ENCODE measurements around the gene SH2D2A. TPM values are rescaled to one million over a fixed set of nuclear protein-coding genes. Genes with fewer than 3 reads are reported as not detected.

SH2D2A gene
- total RNA-seq, 1 experiment from 2014 or later, result not detected

DNA sequence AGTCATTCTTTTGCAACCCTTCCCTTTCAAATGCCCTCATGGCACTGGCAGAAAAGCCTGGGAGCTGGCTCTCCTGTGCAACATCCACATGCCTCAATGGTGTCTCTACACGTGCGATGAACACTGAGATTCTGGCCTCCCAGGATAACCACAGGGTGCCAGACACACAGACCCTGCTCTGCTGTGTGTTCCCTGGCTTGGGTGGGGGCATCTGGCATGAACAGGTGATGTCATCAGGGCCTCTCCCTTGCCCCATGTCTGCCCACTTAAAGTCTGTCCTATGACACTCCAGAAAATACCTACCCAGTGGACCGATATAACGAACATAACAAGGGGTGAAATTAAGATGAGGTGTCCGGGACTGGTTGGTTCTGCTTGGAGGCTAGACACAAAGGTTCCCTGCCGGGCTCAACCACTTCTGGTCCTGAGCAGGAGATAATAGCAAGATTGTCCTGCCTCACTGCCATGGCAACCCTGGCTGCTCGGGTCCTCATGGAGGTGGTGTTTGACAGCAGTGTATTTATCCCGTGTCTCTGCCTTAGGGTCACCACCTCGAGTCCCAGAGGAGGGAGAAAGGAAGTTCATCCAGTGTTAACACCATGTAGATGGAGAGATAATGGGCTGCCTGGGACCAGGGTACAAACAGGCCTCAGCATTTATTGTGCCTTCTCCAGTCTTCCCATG lies 22.9 kb upstream of the SH2D2A start:
- no peak for DNase-seq
- H3K27ac ChIP-seq (ENCODE audit: low read length), result no peak overlapping the region
- no peak overlapping the region for H3K4me3 ChIP-seq (ENCODE audit: low read length)
- H3K4me1 ChIP-seq (ENCODE audit: low read length), result no peaks in the 10 kb centered on the region
- H3K4me2 ChIP-seq (ENCODE audit: low read depth, low read length, poor library complexity, severe bottlenecking), result no peak overlapping the region
- H3K9ac ChIP-seq (ENCODE audit: low read length), result no peak overlapping the region
- no peaks in the 10 kb centered on the region for H3K79me2 ChIP-seq (ENCODE audit: low read length)
- no peaks in the 10 kb centered on the region for H3K27me3 ChIP-seq (ENCODE audit: low read length)
- H3K9me2 ChIP-seq (replicated peaks; ENCODE audit: insufficient read depth, low read length), result no peaks in the 10 kb centered on the region
- no peaks in the 10 kb centered on the region for H4K20me1 ChIP-seq (ENCODE audit: insufficient read depth, low read depth, low read length)
- H3K9me3 ChIP-seq (ENCODE audit: low read length), result no peaks in the 10 kb centered on the region
- H2AFZ ChIP-seq (ENCODE audit: low read length), result no peak overlapping the region
- H3K36me3 ChIP-seq (ENCODE audit: insufficient read depth, low read length), result no peaks in the 10 kb centered on the region

DNA sequence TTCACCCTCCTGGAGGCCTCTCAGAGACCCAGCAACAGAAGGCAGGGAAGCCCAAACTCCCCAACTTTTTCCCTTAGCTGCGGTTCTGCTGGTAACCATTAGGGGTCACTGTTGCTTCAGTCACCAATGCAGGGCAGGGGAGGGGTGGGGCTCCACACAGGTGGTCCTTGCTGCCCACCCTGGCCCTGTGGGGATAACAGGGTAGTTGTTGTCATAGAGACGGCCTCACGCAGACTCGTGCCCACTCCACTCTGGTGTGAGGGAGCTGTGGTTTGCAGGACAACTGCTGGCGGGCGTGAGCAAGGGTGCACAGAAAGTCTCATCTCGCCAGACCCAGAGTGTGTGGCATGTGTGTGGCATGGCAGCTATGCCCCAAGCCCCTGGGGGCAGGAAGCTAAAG lies 22.3 kb upstream of the SH2D2A start:
- H3K4me3 ChIP-seq (ENCODE audit: low read length), result no peak overlapping the region
- H3K9me3 ChIP-seq (ENCODE audit: low read length), result no peaks in the 10 kb centered on the region
- H3K79me2 ChIP-seq (ENCODE audit: low read length), result no peaks in the 10 kb centered on the region
- H3K9me2 ChIP-seq (replicated peaks; ENCODE audit: insufficient read depth, low read length), result no peaks in the 10 kb centered on the region
- H2AFZ ChIP-seq (ENCODE audit: low read length), result no peak overlapping the region
- H3K4me1 ChIP-seq (ENCODE audit: low read length), result no peaks in the 10 kb centered on the region
- DNase-seq, result peak; percentile 73
- H3K27ac ChIP-seq (ENCODE audit: low read length), result no peak overlapping the region
- no peaks in the 10 kb centered on the region for H4K20me1 ChIP-seq (ENCODE audit: insufficient read depth, low read depth, low read length)
- no peaks in the 10 kb centered on the region for H3K36me3 ChIP-seq (ENCODE audit: insufficient read depth, low read length)
- H3K9ac ChIP-seq (ENCODE audit: low read length), result no peak overlapping the region
- H3K4me2 ChIP-seq (ENCODE audit: low read depth, low read length, poor library complexity, severe bottlenecking), result no peak overlapping the region
- no peaks in the 10 kb centered on the region for H3K27me3 ChIP-seq (ENCODE audit: low read length)

DNA sequence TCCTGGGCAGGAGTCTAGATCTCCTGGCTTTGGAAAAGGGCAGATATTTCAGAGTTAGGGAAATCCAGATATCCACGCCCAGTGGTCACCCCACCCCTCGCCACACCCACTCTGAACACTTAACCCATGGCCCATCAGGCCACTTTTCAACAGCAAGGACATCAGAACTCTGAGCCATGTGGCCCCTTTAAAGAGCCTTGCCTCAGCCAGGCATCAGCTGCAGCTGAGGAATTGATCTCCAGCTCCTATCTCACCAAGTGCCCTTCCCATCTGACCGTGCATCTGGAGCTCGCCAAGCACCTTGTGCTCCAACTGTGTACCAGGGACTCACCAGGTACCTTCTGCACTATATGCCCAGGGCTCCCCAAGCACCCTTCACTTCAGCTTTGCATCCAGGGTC lies 20.2 kb upstream of the SH2D2A start:
- Histone ChIP-seq H3K9ac (ENCODE audit: low read length) (no peak overlapping the region), H3K9me3 (ENCODE audit: low read length) (no peaks in the 10 kb centered on the region), H3K36me3 (ENCODE audit: insufficient read depth, low read length) (no peaks in the 10 kb centered on the region), H3K9me2 (replicated peaks; ENCODE audit: insufficient read depth, low read length) (no peaks in the 10 kb centered on the region), H3K27ac (ENCODE audit: low read length) (no peak overlapping the region), H3K79me2 (ENCODE audit: low read length) (no peaks in the 10 kb centered on the region), H2AFZ (ENCODE audit: low read length) (no peak overlapping the region), H3K4me3 (ENCODE audit: low read length) (no peak overlapping the region), H3K27me3 (ENCODE audit: low read length) (no peaks in the 10 kb centered on the region), H4K20me1 (ENCODE audit: insufficient read depth, low read depth, low read length) (no peaks in the 10 kb centered on the region), H3K4me1 (ENCODE audit: low read length) (no peaks in the 10 kb centered on the region), H3K4me2 (ENCODE audit: low read depth, low read length, poor library complexity, severe bottlenecking) (no peak overlapping the region)
- DNase-seq, result no peak

DNA sequence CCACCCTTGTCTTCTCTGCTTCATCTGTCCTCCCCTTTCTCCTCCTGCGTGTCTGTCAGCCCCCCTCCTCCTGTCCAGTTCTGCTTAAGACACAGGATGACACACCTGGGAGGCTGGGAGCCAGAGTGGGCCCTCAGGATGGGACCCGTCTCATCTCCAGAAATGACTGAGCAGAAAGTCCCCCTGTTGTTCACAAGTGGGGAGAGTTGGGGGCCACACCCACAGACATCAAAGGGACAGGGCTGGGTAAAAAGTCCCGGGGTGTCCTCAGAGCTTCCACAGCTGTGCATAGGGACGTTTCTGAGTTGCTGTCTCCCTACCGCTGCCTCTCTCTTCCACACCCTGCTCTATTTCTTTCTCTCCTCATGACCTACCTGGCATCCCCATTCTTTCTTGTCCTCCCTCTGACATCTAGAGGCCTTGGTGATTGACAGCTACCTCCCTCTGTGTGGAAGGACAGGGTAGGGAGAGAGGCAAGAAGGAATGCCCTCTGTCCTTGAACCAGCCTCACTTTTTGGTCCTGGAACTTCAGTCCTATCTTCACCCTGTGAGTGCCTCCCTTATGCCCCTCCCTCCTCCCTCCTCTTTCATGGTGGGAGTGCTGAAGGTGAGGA lies 19.5 kb upstream of the SH2D2A start:
- no peaks in the 10 kb centered on the region for H3K79me2 ChIP-seq (ENCODE audit: low read length)
- H3K9me2 ChIP-seq (replicated peaks; ENCODE audit: insufficient read depth, low read length), result no peaks in the 10 kb centered on the region
- no peak overlapping the region for H3K9ac ChIP-seq (ENCODE audit: low read length)
- H2AFZ ChIP-seq (ENCODE audit: low read length), result no peak overlapping the region
- H3K4me2 ChIP-seq (ENCODE audit: low read depth, low read length, poor library complexity, severe bottlenecking), result no peak overlapping the region
- no peaks in the 10 kb centered on the region for H3K9me3 ChIP-seq (ENCODE audit: low read length)
- H3K36me3 ChIP-seq (ENCODE audit: insufficient read depth, low read length), result no peaks in the 10 kb centered on the region
- H3K4me1 ChIP-seq (ENCODE audit: low read length), result no peaks in the 10 kb centered on the region
- H3K27ac ChIP-seq (ENCODE audit: low read length), result no peak overlapping the region
- DNase-seq, result no peak
- H3K4me3 ChIP-seq (ENCODE audit: low read length), result no peak overlapping the region
- H3K27me3 ChIP-seq (ENCODE audit: low read length), result no peaks in the 10 kb centered on the region
- H4K20me1 ChIP-seq (ENCODE audit: insufficient read depth, low read depth, low read length), result no peaks in the 10 kb centered on the region

DNA sequence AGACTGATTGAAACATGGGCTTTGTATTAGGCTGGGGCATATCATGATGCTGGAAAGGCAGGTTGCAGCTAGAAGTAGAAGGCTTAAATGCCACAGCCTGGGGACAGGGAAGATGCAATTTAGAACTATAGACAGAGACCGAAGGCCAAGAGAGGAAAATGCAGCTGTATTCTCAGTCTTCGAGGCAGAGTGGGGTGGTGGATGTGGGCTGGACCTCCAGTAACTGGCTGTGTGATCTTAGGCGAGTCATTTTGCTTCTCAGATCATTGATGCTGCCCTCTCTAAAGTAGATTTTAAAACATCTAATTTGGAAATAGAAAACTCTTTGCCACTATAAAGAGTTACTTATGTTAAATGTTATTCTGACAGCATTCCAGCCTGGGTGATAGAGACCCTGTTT lies 17.7 kb upstream of the SH2D2A start:
- Histone ChIP-seq H3K27me3 (ENCODE audit: low read length) (no peaks in the 10 kb centered on the region), H3K4me1 (ENCODE audit: low read length) (no peaks in the 10 kb centered on the region), H3K4me2 (ENCODE audit: low read depth, low read length, poor library complexity, severe bottlenecking) (no peak overlapping the region), H3K9ac (ENCODE audit: low read length) (no peak overlapping the region), H2AFZ (ENCODE audit: low read length) (no peak overlapping the region), H3K27ac (ENCODE audit: low read length) (no peak overlapping the region), H3K9me3 (ENCODE audit: low read length) (no peaks in the 10 kb centered on the region), H3K79me2 (ENCODE audit: low read length) (no peaks in the 10 kb centered on the region), H4K20me1 (ENCODE audit: insufficient read depth, low read depth, low read length) (no peaks in the 10 kb centered on the region), H3K4me3 (ENCODE audit: low read length) (no peak overlapping the region), H3K36me3 (ENCODE audit: insufficient read depth, low read length) (no peaks in the 10 kb centered on the region), H3K9me2 (replicated peaks; ENCODE audit: insufficient read depth, low read length) (no peaks in the 10 kb centered on the region)
- no peak for DNase-seq

DNA sequence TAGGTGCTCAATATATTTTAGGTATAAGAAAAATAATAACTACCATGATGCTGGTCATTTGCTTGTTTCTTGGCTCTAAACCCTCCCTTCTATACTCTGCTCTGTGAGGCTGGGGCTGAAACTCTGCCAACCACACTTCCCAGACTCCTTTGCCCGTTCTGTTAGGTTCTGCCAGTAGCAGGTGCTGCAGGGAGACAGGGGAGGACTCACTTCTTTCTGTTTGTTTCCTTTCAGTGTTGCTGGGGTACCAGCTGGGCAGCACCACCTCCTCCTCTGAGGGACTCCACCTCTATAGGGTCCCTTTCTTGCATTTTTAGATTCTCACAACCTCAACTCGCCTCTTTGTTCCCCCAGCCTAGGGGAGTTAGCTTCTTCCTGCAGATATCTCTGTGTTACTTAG lies 17.0 kb upstream of the SH2D2A start:
- no peaks in the 10 kb centered on the region for H3K36me3 ChIP-seq (ENCODE audit: insufficient read depth, low read length)
- no peaks in the 10 kb centered on the region for H3K9me3 ChIP-seq (ENCODE audit: low read length)
- no peak overlapping the region for H3K4me2 ChIP-seq (ENCODE audit: low read depth, low read length, poor library complexity, severe bottlenecking)
- no peak for DNase-seq
- H3K4me3 ChIP-seq (ENCODE audit: low read length), result no peak overlapping the region
- no peaks in the 10 kb centered on the region for H3K27me3 ChIP-seq (ENCODE audit: low read length)
- no peak overlapping the region for H2AFZ ChIP-seq (ENCODE audit: low read length)
- no peaks in the 10 kb centered on the region for H3K79me2 ChIP-seq (ENCODE audit: low read length)
- no peak overlapping the region for H3K27ac ChIP-seq (ENCODE audit: low read length)
- H3K4me1 ChIP-seq (ENCODE audit: low read length), result no peaks in the 10 kb centered on the region
- H3K9me2 ChIP-seq (replicated peaks; ENCODE audit: insufficient read depth, low read length), result no peaks in the 10 kb centered on the region
- no peak overlapping the region for H3K9ac ChIP-seq (ENCODE audit: low read length)
- H4K20me1 ChIP-seq (ENCODE audit: insufficient read depth, low read depth, low read length), result no peaks in the 10 kb centered on the region

DNA sequence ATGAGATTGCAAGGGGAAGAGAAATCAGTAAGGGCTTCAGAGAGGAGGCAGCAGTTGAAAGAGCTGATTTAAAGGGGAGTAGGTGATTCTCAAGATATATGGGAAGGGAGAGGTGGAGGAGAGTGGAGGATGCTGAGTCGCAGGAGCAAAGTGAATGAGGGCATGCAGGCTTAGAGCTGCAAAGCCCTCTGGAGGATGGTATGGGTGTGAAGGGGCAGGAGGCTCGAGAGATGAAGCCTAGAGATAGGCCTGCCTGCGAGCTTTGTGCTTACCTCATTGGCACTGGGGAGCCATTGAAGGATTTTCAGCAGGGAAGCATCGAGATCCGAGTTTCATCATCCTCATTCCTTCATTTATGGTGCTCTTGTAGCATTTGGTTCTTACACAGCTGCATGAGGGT lies 15.8 kb upstream of the SH2D2A start:
- no peak overlapping the region for H3K4me2 ChIP-seq (ENCODE audit: low read depth, low read length, poor library complexity, severe bottlenecking)
- H2AFZ ChIP-seq (ENCODE audit: low read length), result no peak overlapping the region
- H3K36me3 ChIP-seq (ENCODE audit: insufficient read depth, low read length), result no peaks in the 10 kb centered on the region
- H3K9ac ChIP-seq (ENCODE audit: low read length), result no peak overlapping the region
- DNase-seq, result no peak
- H3K27me3 ChIP-seq (ENCODE audit: low read length), result no peaks in the 10 kb centered on the region
- no peaks in the 10 kb centered on the region for H3K9me2 ChIP-seq (replicated peaks; ENCODE audit: insufficient read depth, low read length)
- H3K27ac ChIP-seq (ENCODE audit: low read length), result no peak overlapping the region
- no peaks in the 10 kb centered on the region for H3K4me1 ChIP-seq (ENCODE audit: low read length)
- no peak overlapping the region for H3K4me3 ChIP-seq (ENCODE audit: low read length)
- H3K79me2 ChIP-seq (ENCODE audit: low read length), result no peaks in the 10 kb centered on the region
- H3K9me3 ChIP-seq (ENCODE audit: low read length), result no peaks in the 10 kb centered on the region
- no peaks in the 10 kb centered on the region for H4K20me1 ChIP-seq (ENCODE audit: insufficient read depth, low read depth, low read length)

DNA sequence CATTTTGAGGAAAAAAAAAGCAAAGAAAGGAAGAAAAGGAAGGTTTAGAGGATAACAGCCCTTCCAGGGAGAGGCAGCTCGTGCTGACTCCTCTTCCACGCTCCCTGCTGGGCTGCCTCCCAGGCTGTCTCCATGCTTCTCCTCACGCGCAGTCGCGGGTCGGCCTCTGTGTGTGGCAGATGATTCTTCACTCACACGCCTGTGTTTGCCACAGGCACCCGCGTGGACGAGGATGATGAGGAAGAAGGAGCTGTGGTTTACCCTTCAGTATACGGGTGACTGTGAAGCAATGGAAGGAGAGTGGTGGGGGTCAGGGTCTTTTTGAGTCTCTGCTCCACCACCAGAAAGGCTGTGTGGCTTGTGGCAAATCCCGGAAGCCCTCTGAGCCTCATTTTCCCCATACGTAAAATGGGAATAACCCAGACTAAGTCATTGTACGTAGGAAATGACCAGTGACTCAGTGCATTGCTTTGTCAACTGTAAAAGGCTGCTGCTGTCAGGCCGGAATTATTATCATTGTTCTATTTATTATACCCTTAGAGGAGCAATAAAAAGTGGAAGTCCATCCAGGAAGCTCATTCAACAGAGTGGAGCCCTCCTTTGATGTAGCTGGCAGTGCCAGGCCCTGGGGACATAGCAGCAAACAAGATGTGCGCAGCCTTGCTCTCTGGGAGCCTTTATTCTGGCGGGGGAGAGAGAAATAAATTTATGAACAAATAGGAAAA lies 11.9 kb upstream of the SH2D2A start:
- no peak overlapping the region for H3K9ac ChIP-seq (ENCODE audit: low read length)
- H4K20me1 ChIP-seq (ENCODE audit: insufficient read depth, low read depth, low read length), result no peaks in the 10 kb centered on the region
- no peak for DNase-seq
- no peak overlapping the region for H3K4me3 ChIP-seq (ENCODE audit: low read length)
- H2AFZ ChIP-seq (ENCODE audit: low read length), result no peak overlapping the region
- no peaks in the 10 kb centered on the region for H3K27me3 ChIP-seq (ENCODE audit: low read length)
- no peak overlapping the region for H3K27ac ChIP-seq (ENCODE audit: low read length)
- no peaks in the 10 kb centered on the region for H3K9me2 ChIP-seq (replicated peaks; ENCODE audit: insufficient read depth, low read length)
- H3K79me2 ChIP-seq (ENCODE audit: low read length), result no peaks in the 10 kb centered on the region
- H3K4me1 ChIP-seq (ENCODE audit: low read length), result no peaks in the 10 kb centered on the region
- H3K36me3 ChIP-seq (ENCODE audit: insufficient read depth, low read length), result no peaks in the 10 kb centered on the region
- H3K4me2 ChIP-seq (ENCODE audit: low read depth, low read length, poor library complexity, severe bottlenecking), result no peak overlapping the region
- H3K9me3 ChIP-seq (ENCODE audit: low read length), result no peaks in the 10 kb centered on the region
